Measurements from ENCODE around the gene FAN1. TPM values are rescaled to one million over a fixed set of nuclear protein-coding genes. Genes with fewer than 3 reads are reported as not detected.

FAN1 gene
- total and polyA plus RNA-seq, 2 donors (not counting 1 experiment from before 2014, with no cell fraction given), result 8.9 to 25.1 TPM

GRCh38 chr15:30923429-30923828 is 19.7 kb downstream of the FAN1 start:
- peaks cover 4% of the 10 kb centered on the region for H3K36me3 ChIP-seq (ENCODE audit: control insufficient read depth, insufficient read depth, low read length)
- H3K9ac ChIP-seq (ENCODE audit: insufficient read depth, low read length), result no peak overlapping the region
- TF ChIP-seq CTCF (conservative IDR thresholded peaks at IDR 0.05 in 1 of 2, IDR thresholded peaks at IDR 0.05 in 1 of 2; ENCODE audit: low read depth in 1 of 2, low read length in 2 of 2), result no peak
- H3K4me2 ChIP-seq (ENCODE audit: extremely low read depth, insufficient read depth, low read length), result no peak overlapping the region
- no peaks in the 10 kb centered on the region for H3K9me3 ChIP-seq (ENCODE audit: control insufficient read depth, insufficient read depth, low read depth, low read length)
- no peaks in the 10 kb centered on the region for H3K27me3 ChIP-seq (ENCODE audit: control insufficient read depth, insufficient read depth, low read length)
- H3K27ac ChIP-seq (ENCODE audit: insufficient read depth, low read length), result no peak overlapping the region
- no peak overlapping the region for H3K4me3 ChIP-seq (replicated peaks in 1 of 4; ENCODE audit: control extremely low read depth in 1 of 4, insufficient read depth in 1 of 4, low read depth in 3 of 4, low read length in 4 of 4)
- DNase-seq (ENCODE audit: low read depth in 2 of 2), result no peak
- no peak overlapping the region for H2AFZ ChIP-seq (ENCODE audit: low read length)
- peaks cover 8% of the 10 kb centered on the region for H3K4me1 ChIP-seq (ENCODE audit: control insufficient read depth, extremely low read depth, insufficient read depth, low read length)
- no peaks in the 10 kb centered on the region for H3K79me2 ChIP-seq (ENCODE audit: control insufficient read depth, insufficient read depth, low read length)
- H4K20me1 ChIP-seq (ENCODE audit: control insufficient read depth, extremely low read depth, insufficient read depth, low read length), result no peaks in the 10 kb centered on the region

- no peaks in the 10 kb centered on the region for H4K20me1 ChIP-seq (ENCODE audit: control insufficient read depth, extremely low read depth, insufficient read depth, low read length)
- H3K4me1 ChIP-seq (ENCODE audit: control insufficient read depth, extremely low read depth, insufficient read depth, low read length), result peaks cover 11% of the 10 kb centered on the region
- H3K9ac ChIP-seq (ENCODE audit: insufficient read depth, low read length), result no peak overlapping the region
- no peaks in the 10 kb centered on the region for H3K27me3 ChIP-seq (ENCODE audit: control insufficient read depth, insufficient read depth, low read length)
- H3K36me3 ChIP-seq (ENCODE audit: control insufficient read depth, insufficient read depth, low read length), result peaks cover 7% of the 10 kb centered on the region
- peak; percentile 13 to 91 for DNase-seq (ENCODE audit: low read depth in 2 of 2)
- H3K4me2 ChIP-seq (ENCODE audit: extremely low read depth, insufficient read depth, low read length), result no peak overlapping the region
- no peaks in the 10 kb centered on the region for H3K79me2 ChIP-seq (ENCODE audit: control insufficient read depth, insufficient read depth, low read length)
- no peak overlapping the region for H3K4me3 ChIP-seq (replicated peaks in 1 of 4; ENCODE audit: control extremely low read depth in 1 of 4, insufficient read depth in 1 of 4, low read depth in 3 of 4, low read length in 4 of 4)
- no peak overlapping the region for H2AFZ ChIP-seq (ENCODE audit: low read length)
- no peaks in the 10 kb centered on the region for H3K9me3 ChIP-seq (ENCODE audit: control insufficient read depth, insufficient read depth, low read depth, low read length)
- H3K27ac ChIP-seq (ENCODE audit: insufficient read depth, low read length), result no peak overlapping the region
- TF ChIP-seq CTCF (conservative IDR thresholded peaks at IDR 0.05 in 1 of 2, IDR thresholded peaks at IDR 0.05 in 1 of 2; ENCODE audit: low read depth in 1 of 2, low read length in 2 of 2) (no peak), EZH2 (IDR thresholded peaks at IDR 0.05; ENCODE audit: low read length, missing control alignments) (no peak)
These were observed 20.6 kb downstream of the FAN1 start for GRCh38 chr15:30924353-30924752.

GRCh38 chr15:30925686-30926085 is 22.0 kb downstream of the FAN1 start:
- Histone ChIP-seq H4K20me1 (ENCODE audit: control insufficient read depth, extremely low read depth, insufficient read depth, low read length) (no peaks in the 10 kb centered on the region), H3K4me3 (replicated peaks in 1 of 4; ENCODE audit: control extremely low read depth in 1 of 4, insufficient read depth in 1 of 4, low read depth in 3 of 4, low read length in 4 of 4) (no peak overlapping the region), H3K36me3 (ENCODE audit: control insufficient read depth, insufficient read depth, low read length) (peaks cover 14% of the 10 kb centered on the region), H3K4me2 (ENCODE audit: extremely low read depth, insufficient read depth, low read length) (no peak overlapping the region), H3K79me2 (ENCODE audit: control insufficient read depth, insufficient read depth, low read length) (no peaks in the 10 kb centered on the region), H2AFZ (ENCODE audit: low read length) (no peak overlapping the region), H3K4me1 (ENCODE audit: control insufficient read depth, extremely low read depth, insufficient read depth, low read length) (peaks cover 11% of the 10 kb centered on the region), H3K9me3 (ENCODE audit: control insufficient read depth, insufficient read depth, low read depth, low read length) (no peaks in the 10 kb centered on the region), H3K9ac (ENCODE audit: insufficient read depth, low read length) (no peak overlapping the region), H3K27me3 (ENCODE audit: control insufficient read depth, insufficient read depth, low read length) (no peaks in the 10 kb centered on the region), H3K27ac (ENCODE audit: insufficient read depth, low read length) (no peak overlapping the region)
- TF ChIP-seq CTCF (conservative IDR thresholded peaks at IDR 0.05 in 1 of 2, IDR thresholded peaks at IDR 0.05 in 1 of 2; ENCODE audit: low read depth in 1 of 2, low read length in 2 of 2), result no peak
- DNase-seq (ENCODE audit: low read depth in 2 of 2), result no peak

Data from fibroblast of lung (primary cell).